Loucy (cell line): ENCODE measurements around the gene CPED1.

ENCODE experiments used
- CTCF ChIP-seq: fragments of 200-600 bp; sonication (generic); conservative IDR thresholded peaks from 2 replicates; pipeline ENCODE4 v1.5.1; 2014; ENCODE audit warnings: mild to moderate bottlenecking, antibody characterized with exemption, low read length
- EZH2phosphoT487 ChIP-seq: fragments of 200-600 bp; IDR thresholded peaks from 2 replicates; pipeline ENCODE4 v1.6.1; 2018; ENCODE audit warnings: antibody characterized with exemption, mild to moderate bottlenecking, moderate library complexity, borderline replicate concordance

- TF ChIP-seq CTCF (no peak), EZH2phosphoT487 (no peak)
These were observed 315.7 kb downstream of the CPED1 start for GRCh38 chr7:121304102-121304658.
